Measurements from ENCODE around the gene FNIP2.

GRCh38 chr4:158933236-158933635 is 164.4 kb downstream of the FNIP2 start:
- TF ChIP-seq CTCF (IDR thresholded peaks at IDR 0.05 in 8 of 11, conservative IDR thresholded peaks at IDR 0.05 in 3 of 11), result no peak
- no peak for TF ChIP-seq POLR2AphosphoS5 (IDR thresholded peaks at IDR 0.05)
